ENCODE data around the gene RABL6. TPM values are rescaled to one million over a fixed set of nuclear protein-coding genes. Genes with fewer than 3 reads are reported as not detected.

Gene RABL6
- total RNA-seq, 1 donor from 2014 or later: 108 TPM

DNA sequence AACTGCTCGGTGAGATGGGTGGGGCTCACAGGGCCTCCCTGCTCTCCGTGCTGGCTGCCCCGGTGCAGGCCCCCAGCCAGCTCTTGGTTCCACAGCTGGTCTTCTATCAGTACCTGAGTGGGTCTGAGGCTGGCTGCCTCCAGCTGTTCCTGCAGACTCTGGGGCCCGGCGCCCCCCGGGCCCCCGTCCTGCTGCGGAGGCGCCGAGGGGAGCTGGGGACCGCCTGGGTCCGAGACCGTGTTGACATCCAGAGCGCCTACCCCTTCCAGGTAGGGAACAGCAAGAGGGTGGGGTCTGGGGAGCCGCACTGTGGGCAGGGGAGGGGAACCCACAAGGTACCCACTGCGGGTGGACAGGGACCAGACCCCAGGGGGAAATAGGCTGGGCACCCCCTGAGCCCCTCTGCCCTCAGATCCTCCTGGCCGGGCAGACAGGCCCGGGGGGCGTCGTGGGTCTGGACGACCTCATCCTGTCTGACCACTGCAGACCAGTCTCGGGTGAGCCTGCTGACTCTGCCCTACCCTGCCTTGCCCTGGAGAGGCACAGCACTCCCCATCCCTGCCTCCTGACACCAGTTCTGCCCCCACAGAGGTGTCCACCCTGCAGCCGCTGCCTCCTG is 47.2 kb downstream of the RABL6 start:
- peaks cover 14% of the 10 kb centered on the region for H3K36me3 Mint-ChIP-seq (ENCODE audit: low read depth)
- H3K4me3 Mint-ChIP-seq (ENCODE audit: low read depth): no peak overlapping the region
- H3K27ac Mint-ChIP-seq: no peak overlapping the region
- no peaks in the 10 kb centered on the region for H3K9me3 Mint-ChIP-seq
- no peaks in the 10 kb centered on the region for H3K27me3 Mint-ChIP-seq (ENCODE audit: low read depth)
- intact Hi-C loops (cut with micrococcal nuclease): no loop called here
- DNase-seq (ENCODE audit: low spot score): no peak
- peaks cover 1% of the 10 kb centered on the region for H3K4me1 Mint-ChIP-seq (ENCODE audit: low read depth)

DNA sequence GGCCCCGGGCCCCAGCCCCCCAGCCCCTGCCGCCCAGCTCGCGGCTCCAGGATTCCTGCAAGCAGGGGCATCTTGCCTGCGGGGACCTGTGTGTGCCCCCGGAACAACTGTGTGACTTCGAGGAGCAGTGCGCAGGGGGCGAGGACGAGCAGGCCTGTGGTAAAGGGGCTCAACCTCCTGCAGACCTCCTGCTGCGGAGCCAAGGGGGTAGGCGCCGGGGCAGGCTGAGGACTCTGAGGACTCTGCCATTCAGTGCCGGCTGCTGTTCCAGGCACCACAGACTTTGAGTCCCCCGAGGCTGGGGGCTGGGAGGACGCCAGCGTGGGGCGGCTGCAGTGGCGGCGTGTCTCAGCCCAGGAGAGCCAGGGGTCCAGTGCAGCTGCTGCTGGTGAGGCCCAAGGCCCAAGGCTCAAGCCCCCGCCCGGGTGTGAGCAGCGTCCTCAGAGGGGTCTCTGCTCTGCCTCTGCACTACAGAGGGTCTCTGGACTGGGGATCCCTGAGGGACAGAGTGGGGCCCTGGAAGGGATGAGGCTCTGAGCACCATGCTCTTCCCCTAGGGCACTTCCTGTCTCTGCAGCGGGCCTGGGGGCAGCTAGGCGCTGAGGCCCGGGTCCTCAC is 47.8 kb downstream of the RABL6 start:
- no peak for DNase-seq (ENCODE audit: low spot score)
- intact Hi-C loops (cut with micrococcal nuclease): no loop called here
- H3K27me3 Mint-ChIP-seq (ENCODE audit: low read depth): no peaks in the 10 kb centered on the region
- no peak overlapping the region for H3K27ac Mint-ChIP-seq
- H3K9me3 Mint-ChIP-seq: no peaks in the 10 kb centered on the region
- peaks cover 15% of the 10 kb centered on the region for H3K36me3 Mint-ChIP-seq (ENCODE audit: low read depth)
- H3K4me1 Mint-ChIP-seq (ENCODE audit: low read depth): no peaks in the 10 kb centered on the region
- H3K4me3 Mint-ChIP-seq (ENCODE audit: low read depth): no peak overlapping the region

DNA sequence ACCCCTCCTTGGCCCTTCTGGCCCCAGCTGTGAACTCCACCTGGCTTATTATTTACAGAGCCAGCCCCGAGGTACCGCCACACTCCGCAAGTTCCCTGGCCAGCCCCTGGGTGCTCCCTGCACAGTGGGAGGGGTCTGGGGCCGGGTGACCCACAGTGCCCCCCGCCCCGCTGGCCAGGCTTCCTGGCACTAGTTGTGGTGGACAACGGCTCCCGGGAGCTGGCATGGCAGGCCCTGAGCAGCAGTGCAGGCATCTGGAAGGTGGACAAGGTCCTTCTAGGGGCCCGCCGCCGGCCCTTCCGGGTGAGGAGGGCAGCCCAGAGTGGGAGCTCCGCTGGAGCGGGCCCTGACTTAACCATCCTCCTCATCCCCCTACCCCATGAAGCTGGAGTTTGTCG is 48.3 kb downstream of the RABL6 start:
- H3K27ac Mint-ChIP-seq: no peak overlapping the region
- H3K27me3 Mint-ChIP-seq (ENCODE audit: low read depth): no peaks in the 10 kb centered on the region
- DNase-seq (ENCODE audit: low spot score): no peak
- no peak overlapping the region for H3K4me3 Mint-ChIP-seq (ENCODE audit: low read depth)
- intact Hi-C loops (cut with micrococcal nuclease): no loop called here
- H3K36me3 Mint-ChIP-seq (ENCODE audit: low read depth): peaks cover 11% of the 10 kb centered on the region
- no peaks in the 10 kb centered on the region for H3K4me1 Mint-ChIP-seq (ENCODE audit: low read depth)
- no peaks in the 10 kb centered on the region for H3K9me3 Mint-ChIP-seq

DNA sequence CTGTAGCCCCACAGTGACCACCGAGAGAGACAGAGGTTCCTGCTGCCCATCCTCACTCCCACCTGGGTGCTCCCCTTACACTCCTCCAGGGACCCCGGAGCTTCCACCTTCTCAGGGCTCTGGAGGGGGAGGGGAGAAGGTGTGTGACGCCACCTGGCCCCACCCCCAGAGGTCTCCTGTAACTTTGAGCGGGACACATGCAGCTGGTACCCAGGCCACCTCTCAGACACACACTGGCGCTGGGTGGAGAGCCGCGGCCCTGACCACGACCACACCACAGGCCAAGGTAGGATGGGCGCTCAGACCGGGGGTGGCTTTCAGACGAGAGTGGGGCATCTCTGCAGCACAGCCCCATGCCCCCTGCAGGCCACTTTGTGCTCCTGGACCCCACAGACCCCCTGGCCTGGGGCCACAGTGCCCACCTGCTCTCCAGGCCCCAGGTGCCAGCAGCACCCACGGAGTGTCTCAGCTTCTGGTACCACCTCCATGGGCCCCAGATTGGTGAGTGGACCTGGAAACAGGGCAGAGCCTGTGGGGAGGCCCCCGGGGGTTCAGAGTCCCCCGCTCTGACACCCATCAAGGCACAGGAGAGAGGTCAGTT is 48.9 kb downstream of the RABL6 start:
- Mint-ChIP-seq H3K36me3 (ENCODE audit: low read depth) (peaks cover 6% of the 10 kb centered on the region), H3K4me1 (ENCODE audit: low read depth) (no peaks in the 10 kb centered on the region), H3K9me3 (no peaks in the 10 kb centered on the region), H3K27me3 (ENCODE audit: low read depth) (no peaks in the 10 kb centered on the region), H3K4me3 (ENCODE audit: low read depth) (no peak overlapping the region), H3K27ac (no peak overlapping the region)
- intact Hi-C loops (cut with micrococcal nuclease): no loop called here
- no peak for DNase-seq (ENCODE audit: low spot score)

DNA sequence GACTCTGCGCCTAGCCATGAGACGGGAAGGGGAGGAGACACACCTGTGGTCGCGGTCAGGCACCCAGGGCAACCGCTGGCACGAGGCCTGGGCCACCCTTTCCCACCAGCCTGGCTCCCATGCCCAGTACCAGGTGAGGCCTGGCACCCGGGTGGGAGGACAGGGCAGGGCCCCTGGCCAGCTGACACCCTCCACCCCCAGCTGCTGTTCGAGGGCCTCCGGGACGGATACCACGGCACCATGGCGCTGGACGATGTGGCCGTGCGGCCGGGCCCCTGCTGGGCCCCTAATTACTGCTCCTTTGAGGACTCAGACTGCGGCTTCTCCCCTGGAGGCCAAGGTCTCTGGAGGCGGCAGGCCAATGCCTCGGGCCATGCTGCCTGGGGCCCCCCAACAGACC is 49.4 kb downstream of the RABL6 start:
- H3K4me3 Mint-ChIP-seq (ENCODE audit: low read depth): no peak overlapping the region
- H3K36me3 Mint-ChIP-seq (ENCODE audit: low read depth): peaks cover 9% of the 10 kb centered on the region
- H3K4me1 Mint-ChIP-seq (ENCODE audit: low read depth): no peaks in the 10 kb centered on the region
- no peaks in the 10 kb centered on the region for H3K27me3 Mint-ChIP-seq (ENCODE audit: low read depth)
- no peaks in the 10 kb centered on the region for H3K9me3 Mint-ChIP-seq
- DNase-seq (ENCODE audit: low spot score): no peak
- no peak overlapping the region for H3K27ac Mint-ChIP-seq
- intact Hi-C loops (cut with micrococcal nuclease): no loop called here

DNA sequence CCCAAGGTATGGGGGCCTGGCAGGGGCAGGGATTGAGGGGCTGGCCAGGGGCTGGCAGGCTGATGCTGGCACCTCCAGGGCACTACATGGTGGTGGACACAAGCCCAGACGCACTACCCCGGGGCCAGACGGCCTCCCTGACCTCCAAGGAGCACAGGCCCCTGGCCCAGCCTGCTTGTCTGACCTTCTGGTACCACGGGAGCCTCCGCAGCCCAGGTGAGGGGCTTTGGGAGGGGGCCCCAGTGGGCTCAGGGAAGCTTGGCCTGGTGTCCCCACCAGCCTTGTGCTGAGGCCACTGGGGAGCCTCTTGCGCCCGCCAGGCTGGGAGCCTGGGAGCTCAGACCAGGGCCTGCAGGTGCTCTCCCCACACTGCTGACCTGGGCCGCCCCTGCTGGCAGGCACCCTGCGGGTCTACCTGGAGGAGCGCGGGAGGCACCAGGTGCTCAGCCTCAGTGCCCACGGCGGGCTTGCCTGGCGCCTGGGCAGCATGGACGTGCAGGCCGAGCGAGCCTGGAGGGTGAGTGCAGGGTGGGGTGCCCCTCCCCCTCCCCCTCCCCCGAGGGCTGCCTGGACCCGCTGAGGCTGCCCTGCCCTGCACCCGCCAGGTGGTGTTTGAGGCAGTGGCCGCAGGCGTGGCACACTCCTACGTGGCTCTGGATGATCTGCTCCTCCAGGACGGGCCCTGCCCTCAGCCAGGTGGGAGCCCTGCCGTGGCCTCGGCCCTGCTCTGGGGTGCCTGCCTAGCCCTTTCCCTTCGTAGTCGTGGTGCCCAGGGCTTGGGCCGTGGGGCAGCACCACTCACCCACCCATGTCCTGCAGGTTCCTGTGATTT is 50.0 kb downstream of the RABL6 start:
- DNase-seq (ENCODE audit: low spot score): no peak
- intact Hi-C loops (cut with micrococcal nuclease): no loop called here
- H3K27me3 Mint-ChIP-seq (ENCODE audit: low read depth): no peaks in the 10 kb centered on the region
- no peaks in the 10 kb centered on the region for H3K4me1 Mint-ChIP-seq (ENCODE audit: low read depth)
- no peaks in the 10 kb centered on the region for H3K9me3 Mint-ChIP-seq
- peaks cover 13% of the 10 kb centered on the region for H3K36me3 Mint-ChIP-seq (ENCODE audit: low read depth)
- H3K4me3 Mint-ChIP-seq (ENCODE audit: low read depth): no peak overlapping the region
- H3K27ac Mint-ChIP-seq: no peak overlapping the region

DNA sequence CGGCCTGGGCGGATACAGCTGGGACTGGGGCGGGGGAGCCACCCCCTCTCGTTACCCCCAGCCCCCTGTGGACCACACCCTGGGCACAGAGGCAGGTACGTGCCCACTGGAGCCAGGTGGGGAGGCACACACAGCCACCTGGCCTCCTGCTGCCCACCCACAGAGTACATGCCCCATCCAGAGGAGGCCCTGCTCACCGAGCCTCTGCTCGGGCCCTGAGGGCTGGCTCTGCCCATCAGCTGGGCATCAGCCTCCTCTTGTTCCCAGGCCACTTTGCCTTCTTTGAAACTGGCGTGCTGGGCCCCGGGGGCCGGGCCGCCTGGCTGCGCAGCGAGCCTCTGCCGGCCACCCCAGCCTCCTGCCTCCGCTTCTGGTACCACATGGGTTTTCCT is 50.7 kb downstream of the RABL6 start:
- DNase-seq (ENCODE audit: low spot score): no peak
- Mint-ChIP-seq H3K9me3 (no peaks in the 10 kb centered on the region), H3K27me3 (ENCODE audit: low read depth) (no peaks in the 10 kb centered on the region), H3K27ac (no peak overlapping the region), H3K4me1 (ENCODE audit: low read depth) (no peaks in the 10 kb centered on the region), H3K4me3 (ENCODE audit: low read depth) (no peak overlapping the region), H3K36me3 (ENCODE audit: low read depth) (peaks cover 18% of the 10 kb centered on the region)
- intact Hi-C loops (cut with micrococcal nuclease): no loop called here

DNA sequence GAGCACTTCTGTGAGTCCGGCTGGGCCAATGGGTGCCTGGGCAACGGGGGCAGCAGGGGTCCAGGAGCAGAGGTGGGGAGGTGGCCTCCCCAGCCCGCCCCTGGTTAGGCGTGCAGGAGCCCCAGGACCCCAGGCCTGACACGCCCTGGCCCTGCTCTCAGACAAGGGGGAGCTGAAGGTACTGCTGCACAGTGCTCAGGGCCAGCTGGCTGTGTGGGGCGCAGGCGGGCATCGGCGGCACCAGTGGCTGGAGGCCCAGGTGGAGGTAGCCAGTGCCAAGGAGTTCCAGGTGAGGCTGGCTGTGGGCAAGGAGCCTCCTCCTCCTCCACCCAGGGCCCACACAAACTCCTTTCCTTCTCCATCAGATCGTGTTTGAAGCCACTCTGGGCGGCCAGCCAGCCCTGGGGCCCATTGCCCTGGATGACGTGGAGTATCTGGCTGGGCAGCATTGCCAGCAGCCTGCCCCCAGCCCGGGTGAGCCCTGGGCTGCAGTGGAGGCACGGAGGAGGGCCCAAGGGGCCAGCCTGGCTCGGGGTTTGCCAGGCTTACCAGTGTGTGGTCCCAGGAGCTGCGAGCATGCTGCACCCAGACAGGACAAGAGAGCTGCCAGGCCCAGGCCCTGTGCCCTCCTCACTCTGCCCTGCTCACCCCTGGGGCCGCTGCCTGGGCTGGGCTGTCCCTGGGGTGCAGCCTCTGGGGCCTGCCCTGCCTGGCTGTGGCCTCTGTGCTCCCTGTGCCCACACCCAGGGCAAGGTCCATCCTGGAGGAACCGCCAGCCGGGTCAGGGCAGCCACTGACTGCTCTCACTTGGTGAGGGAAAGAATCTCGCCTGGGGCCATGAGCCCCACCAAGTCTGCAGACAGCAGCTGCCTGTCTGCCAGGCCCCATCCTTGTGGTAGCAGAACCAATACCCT is 51.4 kb downstream of the RABL6 start:
- no peaks in the 10 kb centered on the region for H3K9me3 Mint-ChIP-seq
- H3K27ac Mint-ChIP-seq: no peak overlapping the region
- intact Hi-C loops (cut with micrococcal nuclease): no loop called here
- H3K36me3 Mint-ChIP-seq (ENCODE audit: low read depth): peaks cover 25% of the 10 kb centered on the region
- no peak for DNase-seq (ENCODE audit: low spot score)
- H3K27me3 Mint-ChIP-seq (ENCODE audit: low read depth): no peaks in the 10 kb centered on the region
- H3K4me3 Mint-ChIP-seq (ENCODE audit: low read depth): no peak overlapping the region
- peaks cover 3% of the 10 kb centered on the region for H3K4me1 Mint-ChIP-seq (ENCODE audit: low read depth)

DNA sequence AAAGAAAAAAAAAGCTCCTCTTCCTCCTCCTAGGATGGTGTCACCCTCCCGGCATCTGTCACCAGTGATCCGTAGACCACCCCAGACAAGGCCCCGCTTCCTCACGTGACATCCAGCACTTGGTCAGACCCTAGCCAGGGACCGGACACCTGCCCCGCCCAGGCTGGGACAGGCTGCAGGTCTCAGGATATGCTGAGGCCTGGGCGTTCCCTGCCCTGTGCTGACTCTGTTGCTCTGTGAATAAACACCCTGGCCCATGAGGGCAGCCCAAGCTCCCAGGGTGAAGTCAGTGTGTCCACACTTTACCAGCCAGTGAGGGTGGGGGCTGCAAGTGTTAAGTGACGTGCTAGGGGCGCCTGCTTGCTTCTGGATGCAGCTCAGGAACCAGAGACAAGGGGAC is 52.8 kb downstream of the RABL6 start:
- Mint-ChIP-seq H3K27ac (no peak overlapping the region), H3K4me1 (ENCODE audit: low read depth) (peaks cover 9% of the 10 kb centered on the region), H3K36me3 (ENCODE audit: low read depth) (peaks cover 28% of the 10 kb centered on the region), H3K27me3 (ENCODE audit: low read depth) (no peaks in the 10 kb centered on the region), H3K4me3 (ENCODE audit: low read depth) (no peak overlapping the region), H3K9me3 (no peaks in the 10 kb centered on the region)
- intact Hi-C loops (cut with micrococcal nuclease): no loop called here
- no peak for DNase-seq (ENCODE audit: low spot score)

DNA sequence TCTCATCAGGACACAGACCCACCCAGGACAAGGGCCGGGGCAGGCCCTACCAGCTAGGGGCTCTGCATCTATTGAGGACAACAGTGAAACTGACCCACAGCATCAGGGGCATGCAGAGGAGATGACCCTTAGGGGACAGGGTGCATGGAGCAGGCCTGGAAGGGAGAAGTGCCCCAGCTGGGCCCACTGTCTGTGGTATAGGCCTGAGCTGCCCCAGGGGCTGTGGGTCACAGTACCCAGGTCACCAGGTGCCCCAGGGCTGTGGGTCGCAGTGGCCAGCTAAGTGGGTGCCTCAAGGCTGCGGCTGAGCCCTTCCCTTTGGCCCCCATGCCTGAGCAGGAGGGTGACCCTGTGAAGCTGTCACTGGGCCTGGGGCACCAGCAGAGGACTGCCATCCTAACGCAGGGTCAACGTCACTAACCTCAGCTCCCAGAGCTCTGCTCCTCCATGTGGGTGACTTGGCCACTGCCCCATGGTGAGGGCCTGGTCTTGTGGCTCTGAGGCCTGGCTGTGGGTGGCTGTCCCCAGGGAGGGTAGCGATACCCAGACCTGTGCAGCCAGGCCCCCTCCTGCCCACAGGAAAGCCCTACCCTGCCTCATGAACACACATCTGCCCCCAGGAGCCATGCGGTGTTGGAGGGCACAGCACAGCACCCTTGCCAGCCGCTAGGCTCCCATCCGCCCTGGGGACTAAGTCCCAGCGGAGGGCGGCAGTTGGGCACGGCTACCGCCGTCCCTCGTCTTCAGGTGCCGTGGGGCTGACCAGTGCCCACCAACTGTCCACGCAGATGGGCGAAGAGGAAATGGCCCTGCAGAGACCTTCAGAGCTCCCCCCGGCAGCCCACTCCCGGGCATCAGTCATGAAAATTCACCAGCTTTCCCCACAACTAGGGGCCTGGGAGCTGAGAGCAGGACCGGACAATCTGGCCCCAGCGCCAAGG is 53.5 kb downstream of the RABL6 start:
- H3K4me1 Mint-ChIP-seq (ENCODE audit: low read depth): peaks cover 9% of the 10 kb centered on the region
- intact Hi-C loops (cut with micrococcal nuclease): no loop called here
- H3K4me3 Mint-ChIP-seq (ENCODE audit: low read depth): no peak overlapping the region
- H3K27ac Mint-ChIP-seq: no peak overlapping the region
- H3K36me3 Mint-ChIP-seq (ENCODE audit: low read depth): peaks cover 28% of the 10 kb centered on the region
- no peaks in the 10 kb centered on the region for H3K27me3 Mint-ChIP-seq (ENCODE audit: low read depth)
- no peak for DNase-seq (ENCODE audit: low spot score)
- no peaks in the 10 kb centered on the region for H3K9me3 Mint-ChIP-seq

DNA sequence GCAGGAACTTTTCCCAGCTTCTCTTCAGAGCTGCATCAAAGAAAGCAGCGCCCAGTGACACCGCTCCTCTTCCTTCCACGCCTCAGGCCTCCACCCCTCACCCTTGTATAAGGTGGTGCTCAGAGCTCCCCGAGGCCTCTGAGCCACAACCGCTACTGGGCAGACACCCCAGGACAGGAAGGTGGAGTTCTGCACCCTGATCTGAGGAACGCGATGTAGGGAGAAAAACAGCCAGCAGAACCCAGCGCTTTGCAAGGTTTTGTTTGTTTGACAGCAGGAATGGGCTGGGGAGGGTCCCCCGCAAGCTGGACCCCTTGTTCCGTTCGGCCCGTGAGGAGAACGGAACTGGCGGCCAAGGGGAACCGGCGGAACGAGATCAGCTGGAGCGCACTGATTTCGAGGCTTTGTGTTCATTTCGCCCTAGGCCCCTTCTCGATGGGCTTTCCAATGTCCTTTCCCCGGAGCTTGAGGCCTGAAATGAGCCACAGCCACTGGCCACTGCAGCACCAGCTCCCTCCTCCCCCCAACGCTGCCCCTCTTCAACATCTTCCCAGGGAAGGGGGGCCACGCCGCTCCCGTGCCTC is 54.2 kb downstream of the RABL6 start:
- DNase-seq (ENCODE audit: low spot score): no peak
- Mint-ChIP-seq H3K4me1 (ENCODE audit: low read depth) (peaks cover 9% of the 10 kb centered on the region), H3K27me3 (ENCODE audit: low read depth) (no peaks in the 10 kb centered on the region), H3K36me3 (ENCODE audit: low read depth) (peaks cover 28% of the 10 kb centered on the region), H3K4me3 (ENCODE audit: low read depth) (no peak overlapping the region), H3K9me3 (no peaks in the 10 kb centered on the region), H3K27ac (no peak overlapping the region)
- intact Hi-C loops (cut with micrococcal nuclease): no loop called here

Measured in activated T-helper 2 cell treated with anti-CD3 and anti-CD28 coated beads, Interferon-gamma antibody, Interleukin-2, Interleukin-4, amounts not matched to agents 10 μg/mL and 5 μg/mL and 100 μg/mL, durations not matched to agents 14 hours and 24 hours and 36 hours (primary cell).